Fibroblast of lung (primary cell): ENCODE data around the gene P2RY6.

Experiments used
- EZH2 ChIP-seq: IDR thresholded peaks from 2 replicates; pipeline ENCODE4 v1.5.1; 2012; ENCODE audit warnings: low read length, control low read depth, mild to moderate bottlenecking; ENCODE audit errors: missing control alignments
- TF ChIP-seq, protein P1 (sequence below), 2 donors: IDR thresholded peaks in 1 of 2; conservative IDR thresholded peaks in 1 of 2; 1 replicate in 1 of 2; 2 replicates in 1 of 2; pipeline ENCODE4 v1.5.1; 2011 to 2012; ENCODE audit warnings: low read length in 2 of 2, control low read depth in 1 of 2, inconsistent platforms in 1 of 2, low read depth in 1 of 2, mild to moderate bottlenecking in 1 of 2

DNA sequence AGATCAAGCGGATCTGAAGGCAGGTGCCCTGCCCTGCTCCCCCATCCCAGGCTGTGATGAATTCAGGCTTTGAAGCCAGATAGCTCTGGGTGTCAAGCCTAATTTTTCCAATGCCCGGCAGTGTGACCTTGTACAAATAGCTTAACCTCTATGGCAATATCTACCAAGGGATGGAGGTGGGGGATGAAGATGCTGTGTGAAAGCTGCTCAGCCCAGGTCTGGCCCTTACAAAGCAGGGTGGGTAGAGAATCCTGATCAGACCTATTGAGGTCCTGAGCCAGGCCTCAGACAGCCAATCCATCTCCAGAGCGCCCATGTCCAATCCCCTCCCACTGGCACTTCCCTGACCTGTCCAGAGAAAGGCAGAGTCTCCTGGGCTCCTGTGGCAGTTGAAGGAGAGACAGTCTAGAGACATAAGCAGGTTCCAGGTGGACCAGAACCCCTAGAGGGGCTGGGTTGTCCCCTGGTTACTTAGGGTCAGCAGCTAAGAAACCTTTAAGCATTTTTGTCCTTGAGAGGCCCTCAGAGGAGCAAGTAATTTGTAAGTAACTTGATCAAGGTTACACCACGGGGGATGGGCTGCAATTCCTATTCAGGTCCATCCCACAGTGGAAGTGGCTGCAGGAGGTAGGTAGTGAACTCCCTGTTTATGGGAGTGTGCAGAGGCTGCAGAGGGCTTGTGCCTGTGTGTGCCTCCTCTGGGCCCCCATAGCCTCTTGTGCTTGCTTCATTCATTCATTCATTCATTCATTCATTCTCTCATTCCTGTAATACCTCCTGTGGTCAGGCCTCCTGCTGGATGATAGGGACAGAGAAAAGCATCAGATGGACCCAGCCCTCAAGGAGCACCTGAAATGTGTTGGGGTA is 43.6 kb upstream of the P2RY6 start:
- TF ChIP-seq, protein P1, sequence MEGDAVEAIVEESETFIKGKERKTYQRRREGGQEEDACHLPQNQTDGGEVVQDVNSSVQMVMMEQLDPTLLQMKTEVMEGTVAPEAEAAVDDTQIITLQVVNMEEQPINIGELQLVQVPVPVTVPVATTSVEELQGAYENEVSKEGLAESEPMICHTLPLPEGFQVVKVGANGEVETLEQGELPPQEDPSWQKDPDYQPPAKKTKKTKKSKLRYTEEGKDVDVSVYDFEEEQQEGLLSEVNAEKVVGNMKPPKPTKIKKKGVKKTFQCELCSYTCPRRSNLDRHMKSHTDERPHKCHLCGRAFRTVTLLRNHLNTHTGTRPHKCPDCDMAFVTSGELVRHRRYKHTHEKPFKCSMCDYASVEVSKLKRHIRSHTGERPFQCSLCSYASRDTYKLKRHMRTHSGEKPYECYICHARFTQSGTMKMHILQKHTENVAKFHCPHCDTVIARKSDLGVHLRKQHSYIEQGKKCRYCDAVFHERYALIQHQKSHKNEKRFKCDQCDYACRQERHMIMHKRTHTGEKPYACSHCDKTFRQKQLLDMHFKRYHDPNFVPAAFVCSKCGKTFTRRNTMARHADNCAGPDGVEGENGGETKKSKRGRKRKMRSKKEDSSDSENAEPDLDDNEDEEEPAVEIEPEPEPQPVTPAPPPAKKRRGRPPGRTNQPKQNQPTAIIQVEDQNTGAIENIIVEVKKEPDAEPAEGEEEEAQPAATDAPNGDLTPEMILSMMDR (conservative IDR thresholded peaks at IDR 0.05 in 1 of 2, IDR thresholded peaks at IDR 0.05 in 1 of 2; ENCODE audit: low read depth in 1 of 2, low read length in 2 of 2), result no peak
- no peak for TF ChIP-seq EZH2
